HepG2 (cell line): ENCODE measurements around the gene MAB21L4. TPM values are rescaled to one million over a fixed set of nuclear protein-coding genes. Genes with fewer than 3 reads are reported as not detected.

Experiments
- ATF7 ChIP-seq, 2 experiments: fragments of 450-650 bp in 1 of 2; sonication (generic) in 1 of 2; formaldehyde crosslinking in 1 of 2; IDR thresholded peaks; 2 replicates each; pipeline versions ENCODE4 v1.4.0 to v1.6.1; 2016 to 2020; ENCODE audit warnings: antibody characterized with exemption in 1 of 2, mild to moderate bottlenecking in 1 of 2, missing genetic modification reagents in 1 of 2
- ATF7-NPFF ChIP-seq: sonication (generic); formaldehyde crosslinking; IDR thresholded peaks from 2 replicates; pipeline ENCODE4 v1.8.1; 2023; ENCODE audit warnings: mild to moderate bottlenecking, low read depth, missing genetic modification reagents, moderate library complexity
- CAMTA2 ChIP-seq: sonication (generic); formaldehyde crosslinking; IDR thresholded peaks from 2 replicates; pipeline ENCODE4 v1.4.0; 2020; ENCODE audit warnings: mild to moderate bottlenecking, missing genetic modification reagents, borderline replicate concordance
- CBX5 ChIP-seq: sonication (generic); formaldehyde crosslinking; IDR thresholded peaks from 2 replicates; pipeline ENCODE4 v1.4.0; 2020; ENCODE audit warnings: missing genetic modification reagents, borderline replicate concordance
- EZH2 ChIP-seq: conservative IDR thresholded peaks from 2 replicates; pipeline ENCODE4 v1.6.1; 2012; ENCODE audit warnings: mild to moderate bottlenecking, low read depth, low read length, moderate library complexity
- HOXA5 ChIP-seq: sonication (generic); formaldehyde crosslinking; IDR thresholded peaks from 2 replicates; pipeline ENCODE4 v1.4.0; 2020; ENCODE audit warnings: missing genetic modification reagents
- MAZ ChIP-seq, 2 experiments: sonication (generic) in 1 of 2; formaldehyde crosslinking in 1 of 2; IDR thresholded peaks; 2 replicates each; pipeline versions ENCODE4 v1.5.0 to v1.6.1; 2012 to 2020; ENCODE audit warnings: low read depth in 2 of 2, mild to moderate bottlenecking in 2 of 2, borderline replicate concordance in 1 of 2, improper control_type of control experiment in 1 of 2, low read length in 1 of 2, missing genetic modification reagents in 1 of 2, moderate library complexity in 1 of 2
- MEIS1 ChIP-seq: sonication (generic); formaldehyde crosslinking; IDR thresholded peaks from 2 replicates; pipeline ENCODE4 v1.9.0; 2021; ENCODE audit warnings: mild to moderate bottlenecking, missing genetic modification reagents, moderate library complexity, borderline replicate concordance
- MLX ChIP-seq: IDR thresholded peaks from 2 replicates; pipeline ENCODE4 v1.6.1; 2016
- MTF2 ChIP-seq: sonication (generic); formaldehyde crosslinking; IDR thresholded peaks from 2 replicates; pipeline ENCODE4 v1.5.0; 2020; ENCODE audit warnings: missing genetic modification reagents, borderline replicate concordance
- POGK ChIP-seq: sonication (generic); formaldehyde crosslinking; conservative IDR thresholded peaks from 2 replicates; pipeline ENCODE4 v1.8.0; 2022; ENCODE audit warnings: mild to moderate bottlenecking, moderate library complexity, missing genetic modification reagents
- RCOR2 ChIP-seq: IDR thresholded peaks from 2 replicates; pipeline ENCODE4 v1.6.1; 2016; ENCODE audit warnings: missing biosample characterization, missing genetic modification reagents
- RXRB ChIP-seq: IDR thresholded peaks from 2 replicates; pipeline ENCODE4 v1.6.1; 2016; ENCODE audit warnings: borderline replicate concordance, missing genetic modification reagents, missing compliant biosample characterization
- SOX6 ChIP-seq, 2 experiments: fragments of 450-650 bp in 1 of 2; sonication (generic) in 1 of 2; formaldehyde crosslinking in 1 of 2; IDR thresholded peaks; 2 replicates each; pipeline versions ENCODE4 v1.4.0 to v1.6.1; 2017 to 2020; ENCODE audit warnings: antibody characterized with exemption in 1 of 2, mild to moderate bottlenecking in 1 of 2, missing genetic modification reagents in 1 of 2
- XRCC5 ChIP-seq: fragments of 200-400 bp; formaldehyde crosslinking; optimal IDR thresholded peaks from 2 replicates; pipeline ENCODE3; 2017; ENCODE audit warnings: mild to moderate bottlenecking, low read length
- YY1 ChIP-seq: IDR thresholded peaks from 2 replicates; pipeline ENCODE4 v1.6.1; 2011; ENCODE audit warnings: low read length, low read depth, moderate library complexity, mild to moderate bottlenecking; ENCODE audit not compliant: insufficient read depth, insufficient replicate concordance
- ZFX ChIP-seq: sonication (generic); formaldehyde crosslinking; IDR thresholded peaks from 2 replicates; pipeline ENCODE4 v1.4.0; 2020; ENCODE audit warnings: mild to moderate bottlenecking, low read depth, missing genetic modification reagents, moderate library complexity
- ZKSCAN1 ChIP-seq: fragments of 150-350 bp; IDR thresholded peaks from 2 replicates; pipeline ENCODE4 v1.6.1; 2014; ENCODE audit warnings: low read length
- ZNF253 ChIP-seq: sonication (generic); formaldehyde crosslinking; IDR thresholded peaks from 2 replicates; pipeline ENCODE4 v1.8.0; 2022; ENCODE audit warnings: mild to moderate bottlenecking, missing genetic modification reagents, borderline replicate concordance
- ZNF33B ChIP-seq: sonication (generic); formaldehyde crosslinking; IDR thresholded peaks from 2 replicates; pipeline ENCODE4 v1.5.1; 2020; ENCODE audit warnings: mild to moderate bottlenecking, missing genetic modification reagents
- ZNF761 ChIP-seq: sonication (generic); formaldehyde crosslinking; conservative IDR thresholded peaks from 2 replicates; pipeline ENCODE4 v1.4.0; 2020; ENCODE audit warnings: mild to moderate bottlenecking, missing genetic modification reagents
- polyA plus RNA-seq, 8 experiments: library from polyadenylated mRNA; depleted of rRNA in 3 of 8; stranded (reverse) in 7 of 8; unstranded in 1 of 8; fragments of >200 nt; fragmentation: Illumina TruSeq in 4 of 8; extraction: Trizol in 4 of 8; gene quantifications; 2 replicates each; pipeline versions ENCODE4 v1.2.1 to v1.2.3, GENCODE V29; 2011 to 2016; ENCODE audit warnings: low read depth in 4 of 8, missing spikeins in 1 of 8, mixed read lengths in 1 of 8; ENCODE audit not compliant: insufficient read depth in 1 of 8
- total RNA-seq, 5 experiments: library from RNA; depleted of rRNA; stranded (reverse); fragments of >200 nt; fragmentation: Illumina TruSeq; extraction: Trizol; gene quantifications; 2 replicates each; pipeline ENCODE4 v1.2.3, GENCODE V29; 2016; ENCODE audit warnings: low read depth in 1 of 5
- TF ChIP-seq, protein P1 (sequence below): sonication (generic); formaldehyde crosslinking; IDR thresholded peaks from 2 replicates; pipeline ENCODE4 v1.5.1; 2020; ENCODE audit warnings: missing genetic modification reagents, mild to moderate bottlenecking, borderline replicate concordance

The MAB21L4 gene
- total and polyA plus RNA-seq, 2 of the 13 experiments (the other 11 are each of a cell fraction or from before 2014, with no cell fraction given), result 3.0 to 14.0 TPM

GRCh38 chr2:240913810-240914644 is 18.1 kb upstream of the MAB21L4 start (continued):
- peak; percentile 61; the same call in 1 of the 2 replicates for TF ChIP-seq POGK (CRISPR knock-in tag)
- no peak for TF ChIP-seq RXRB (CRISPR knock-in tag)
- peak; percentile 22 for TF ChIP-seq XRCC5
- no peak for TF ChIP-seq SOX6 (IDR thresholded peaks at IDR 0.05)
- TF ChIP-seq SOX6 (CRISPR knock-in tag; IDR thresholded peaks at IDR 0.05), result peak; percentile 39
- no peak for TF ChIP-seq HOXA5 (CRISPR knock-in tag)
- TF ChIP-seq ZNF761, result peak; percentile 56; the same call in 1 of the 2 replicates
- TF ChIP-seq ZKSCAN1, result peak; percentile 18; the same call in 1 of the 2 replicates
- TF ChIP-seq RCOR2 (CRISPR knock-in tag), result 0 out of 2 replicates have a peak, but pooled peaks have one; percentile 33
- TF ChIP-seq ZNF253, result peak; percentile 62; the same call in 1 of the 2 replicates
- TF ChIP-seq, protein P1, sequence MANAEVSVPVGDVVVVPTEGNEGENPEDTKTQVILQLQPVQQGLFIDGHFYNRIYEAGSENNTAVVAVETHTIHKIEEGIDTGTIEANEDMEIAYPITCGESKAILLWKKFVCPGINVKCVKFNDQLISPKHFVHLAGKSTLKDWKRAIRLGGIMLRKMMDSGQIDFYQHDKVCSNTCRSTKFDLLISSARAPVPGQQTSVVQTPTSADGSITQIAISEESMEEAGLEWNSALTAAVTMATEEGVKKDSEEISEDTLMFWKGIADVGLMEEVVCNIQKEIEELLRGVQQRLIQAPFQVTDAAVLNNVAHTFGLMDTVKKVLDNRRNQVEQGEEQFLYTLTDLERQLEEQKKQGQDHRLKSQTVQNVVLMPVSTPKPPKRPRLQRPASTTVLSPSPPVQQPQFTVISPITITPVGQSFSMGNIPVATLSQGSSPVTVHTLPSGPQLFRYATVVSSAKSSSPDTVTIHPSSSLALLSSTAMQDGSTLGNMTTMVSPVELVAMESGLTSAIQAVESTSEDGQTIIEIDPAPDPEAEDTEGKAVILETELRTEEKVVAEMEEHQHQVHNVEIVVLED (CRISPR knock-in tag), result peak; percentile 39; the same call in 1 of the 2 replicates
- TF ChIP-seq YY1, result peak; percentile 34
- TF ChIP-seq MAZ (IDR thresholded peaks at IDR 0.05; ENCODE audit: borderline replicate concordance, low read depth, low read length), result peak; percentile 84
- peak; percentile 78; the same call in 1 of the 2 replicates for TF ChIP-seq MAZ (CRISPR knock-in tag; IDR thresholded peaks at IDR 0.05; ENCODE audit: low read depth)
- 0 out of 2 replicates have a peak, but pooled peaks have one; percentile 23 for TF ChIP-seq CAMTA2 (CRISPR knock-in tag)
- peak; percentile 65; the same call in 1 of the 2 replicates for TF ChIP-seq CBX5 (CRISPR knock-in tag)
- TF ChIP-seq MTF2 (CRISPR knock-in tag), result peak; percentile 98
- TF ChIP-seq ATF7-NPFF (CRISPR knock-in tag), result peak; percentile 42; the same call in 1 of the 2 replicates
- peak; percentile 54; the same call in 1 of the 2 replicates for TF ChIP-seq ZFX
- 0 out of 2 replicates have a peak, but pooled peaks have one; percentile 16 for TF ChIP-seq ZNF33B
- TF ChIP-seq MLX (CRISPR knock-in tag), result 0 out of 2 replicates have a peak, but pooled peaks have one; percentile 20
- TF ChIP-seq ATF7 (IDR thresholded peaks at IDR 0.05), result no peak
- peak; percentile 46; the same call in 1 of the 2 replicates for TF ChIP-seq ATF7 (CRISPR knock-in tag; IDR thresholded peaks at IDR 0.05)
- peak; percentile 68; the same call in 1 of the 2 replicates for TF ChIP-seq MEIS1 (CRISPR knock-in tag)
- peak; percentile 65; the same call in 1 of the 2 replicates for TF ChIP-seq EZH2
